ENCODE measurements around the gene SEMA6A. TPM values are rescaled to one million over a fixed set of nuclear protein-coding genes. Genes with fewer than 3 reads are reported as not detected.

Gene SEMA6A
- total RNA-seq, 2 donors from 2014 or later: 79.6 to 328 TPM

GRCh38 chr5:116510517-116510916, 64.1 kb downstream of the SEMA6A start:
- Mint-ChIP-seq H3K4me3 (peak overlapping the region; percentile 27), H3K36me3 (ENCODE audit: low read depth) (no peaks in the 10 kb centered on the region), H3K4me1 (peaks cover 60% of the 10 kb centered on the region), H3K27me3 (ENCODE audit: insufficient read depth) (no peaks in the 10 kb centered on the region), H3K9me3 (no peaks in the 10 kb centered on the region), H3K27ac (peak overlapping the region; percentile 71)
- H3K36me3 ChIP-seq (ENCODE audit: control insufficient read depth, insufficient read depth, low read length): no peaks in the 10 kb centered on the region
- H3K27me3 ChIP-seq (ENCODE audit: control insufficient read depth, insufficient read depth, low read length, poor library complexity, severe bottlenecking): no peaks in the 10 kb centered on the region
- H3K9me3 ChIP-seq (ENCODE audit: control insufficient read depth, low read length): no peaks in the 10 kb centered on the region
- no peak for TF ChIP-seq CTCF (conservative IDR thresholded peaks at IDR 0.05)
- H3K4me3 ChIP-seq (ENCODE audit: low read length): no peak overlapping the region
- H3K9ac ChIP-seq (ENCODE audit: extremely low read depth, low read length, poor library complexity, severe bottlenecking): no peak overlapping the region
- 83% methylated on average over 1 of the region's 1 CpG for WGBS, 2 experiments (ENCODE audit: insufficient coverage in 1 of 2, insufficient read length in 1 of 2)
- peaks cover 8% of the 10 kb centered on the region for H3K4me1 ChIP-seq (ENCODE audit: control insufficient read depth, insufficient read depth, low read length)
- H3K27ac ChIP-seq (ENCODE audit: low read depth, low read length): no peak overlapping the region
- peak; percentile 27 for DNase-seq

- Mint-ChIP-seq H3K4me3 (no peak overlapping the region), H3K4me1 (peaks cover 68% of the 10 kb centered on the region), H3K27ac (peak overlapping the region; percentile 19), H3K36me3 (ENCODE audit: low read depth) (peaks cover 8% of the 10 kb centered on the region), H3K9me3 (no peaks in the 10 kb centered on the region), H3K27me3 (ENCODE audit: insufficient read depth) (no peaks in the 10 kb centered on the region)
- DNase-seq: peak; percentile 63
- 86 to 88% methylated on average over 2 to 6 of the region's 6 CpGs for WGBS, 2 experiments (ENCODE audit: insufficient coverage in 1 of 2, insufficient read length in 1 of 2)
- TF ChIP-seq CTCF (conservative IDR thresholded peaks at IDR 0.05): no peak
- no peaks in the 10 kb centered on the region for H3K36me3 ChIP-seq (ENCODE audit: control insufficient read depth, insufficient read depth, low read length)
- H3K27me3 ChIP-seq (ENCODE audit: control insufficient read depth, insufficient read depth, low read length, poor library complexity, severe bottlenecking): no peaks in the 10 kb centered on the region
- H3K27ac ChIP-seq (ENCODE audit: low read depth, low read length): no peak overlapping the region
- H3K4me3 ChIP-seq (ENCODE audit: low read length): no peak overlapping the region
- H3K9me3 ChIP-seq (ENCODE audit: control insufficient read depth, low read length): no peaks in the 10 kb centered on the region
- peaks cover 7% of the 10 kb centered on the region for H3K4me1 ChIP-seq (ENCODE audit: control insufficient read depth, insufficient read depth, low read length)
- H3K9ac ChIP-seq (ENCODE audit: extremely low read depth, low read length, poor library complexity, severe bottlenecking): no peak overlapping the region
These were observed 65.0 kb downstream of the SEMA6A start for GRCh38 chr5:116509483-116510244.

- WGBS, 2 experiments (ENCODE audit: insufficient coverage in 1 of 2, insufficient read length in 1 of 2): 94 to 97% methylated on average over 5 to 6 of the region's 6 CpGs
- peak; percentile 40 for DNase-seq
- no peak for TF ChIP-seq CTCF (conservative IDR thresholded peaks at IDR 0.05)
- H3K4me1 ChIP-seq (ENCODE audit: control insufficient read depth, insufficient read depth, low read length): peaks cover 7% of the 10 kb centered on the region
- no peak overlapping the region for H3K9ac ChIP-seq (ENCODE audit: extremely low read depth, low read length, poor library complexity, severe bottlenecking)
- H3K9me3 ChIP-seq (ENCODE audit: control insufficient read depth, low read length): no peaks in the 10 kb centered on the region
- H3K4me3 ChIP-seq (ENCODE audit: low read length): no peak overlapping the region
- Mint-ChIP-seq H3K4me1 (peaks cover 68% of the 10 kb centered on the region), H3K4me3 (no peak overlapping the region), H3K9me3 (no peaks in the 10 kb centered on the region), H3K36me3 (ENCODE audit: low read depth) (peaks cover 16% of the 10 kb centered on the region), H3K27me3 (ENCODE audit: insufficient read depth) (no peaks in the 10 kb centered on the region), H3K27ac (peak overlapping the region; percentile 81)
- no peaks in the 10 kb centered on the region for H3K36me3 ChIP-seq (ENCODE audit: control insufficient read depth, insufficient read depth, low read length)
- H3K27ac ChIP-seq (ENCODE audit: low read depth, low read length): peak overlapping the region; percentile 25
- H3K27me3 ChIP-seq (ENCODE audit: control insufficient read depth, insufficient read depth, low read length, poor library complexity, severe bottlenecking): no peaks in the 10 kb centered on the region
These were observed 65.8 kb downstream of the SEMA6A start for GRCh38 chr5:116508835-116509234.
